COLO829 (cell line): ENCODE measurements around the gene BCL2L12.

Source experiments
- DNase-seq: peaks from one replicate; pipeline ENCODE4 v3.0.0; 2012; ENCODE audit warnings: low spot score

BCL2L12 gene

DNA sequence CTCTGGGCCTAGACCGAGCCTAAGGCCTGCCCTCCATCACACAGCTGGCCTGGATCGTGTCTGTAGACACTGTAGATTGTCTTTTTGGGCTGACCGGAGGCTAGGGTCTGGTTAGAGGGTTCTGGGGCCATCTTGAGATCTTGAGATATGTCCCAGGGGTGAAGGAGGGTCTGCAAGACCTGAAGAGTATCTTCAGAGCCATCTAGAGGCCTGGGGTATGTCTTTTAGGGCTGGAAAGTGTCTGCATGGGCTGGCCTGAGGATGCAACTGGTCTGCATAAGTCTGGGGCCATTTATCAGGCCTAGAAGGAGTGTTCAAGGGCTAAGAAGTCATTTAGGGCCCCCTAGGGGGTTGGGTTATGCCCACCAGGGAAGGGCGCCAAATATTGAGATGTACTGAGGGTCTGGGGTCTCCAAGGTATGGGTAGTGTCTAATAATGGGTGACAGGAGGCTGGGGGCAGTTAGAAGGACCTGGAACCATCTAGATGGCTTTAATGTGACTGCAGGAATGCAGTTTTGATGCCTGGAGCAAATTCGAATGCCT lies 23.2 kb upstream of the BCL2L12 start:
- no peak for DNase-seq

GRCh38 chr19:49643466-49643865 lies 22.3 kb upstream of the BCL2L12 start:
- no peak for DNase-seq

- DNase-seq, result no peak
Observed at GRCh38 chr19:49645592-49645991, 20.1 kb upstream of the BCL2L12 start.

- DNase-seq, result no peak
Observed at GRCh38 chr19:49645995-49646394, 19.7 kb upstream of the BCL2L12 start.

- no peak for DNase-seq
Observed at GRCh38 chr19:49646586-49646985, 19.1 kb upstream of the BCL2L12 start.

DNA sequence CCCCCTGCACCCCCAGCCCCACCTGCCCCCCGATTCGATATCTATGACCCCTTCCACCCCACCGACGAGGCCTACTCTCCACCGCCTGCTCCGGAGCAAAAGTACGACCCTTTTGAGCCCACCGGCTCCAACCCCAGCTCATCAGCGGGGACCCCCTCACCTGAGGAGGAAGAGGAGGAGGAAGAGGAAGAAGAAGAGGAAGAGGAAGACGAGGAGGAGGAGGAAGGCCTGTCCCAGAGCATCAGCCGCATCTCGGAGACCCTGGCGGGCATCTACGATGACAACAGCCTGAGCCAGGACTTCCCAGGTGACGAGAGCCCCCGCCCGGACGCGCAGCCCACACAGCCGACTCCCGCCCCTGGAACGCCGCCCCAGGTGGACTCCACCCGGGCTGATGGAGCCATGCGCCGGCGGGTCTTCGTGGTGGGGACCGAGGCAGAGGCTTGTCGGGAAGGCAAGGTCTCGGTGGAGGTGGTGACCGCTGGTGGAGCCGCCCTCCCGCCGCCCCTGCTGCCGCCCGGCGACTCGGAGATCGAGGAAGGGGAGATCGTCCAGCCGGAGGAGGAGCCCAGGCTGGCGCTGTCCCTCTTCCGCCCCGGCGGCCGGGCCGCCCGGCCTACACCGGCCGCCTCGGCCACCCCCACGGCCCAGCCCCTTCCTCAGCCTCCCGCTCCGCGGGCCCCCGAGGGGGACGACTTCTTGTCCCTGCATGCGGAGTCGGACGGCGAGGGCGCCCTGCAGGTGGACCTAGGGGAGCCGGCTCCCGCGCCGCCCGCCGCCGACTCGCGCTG lies 14.5 kb upstream of the BCL2L12 start:
- DNase-seq, result no peak

DNA sequence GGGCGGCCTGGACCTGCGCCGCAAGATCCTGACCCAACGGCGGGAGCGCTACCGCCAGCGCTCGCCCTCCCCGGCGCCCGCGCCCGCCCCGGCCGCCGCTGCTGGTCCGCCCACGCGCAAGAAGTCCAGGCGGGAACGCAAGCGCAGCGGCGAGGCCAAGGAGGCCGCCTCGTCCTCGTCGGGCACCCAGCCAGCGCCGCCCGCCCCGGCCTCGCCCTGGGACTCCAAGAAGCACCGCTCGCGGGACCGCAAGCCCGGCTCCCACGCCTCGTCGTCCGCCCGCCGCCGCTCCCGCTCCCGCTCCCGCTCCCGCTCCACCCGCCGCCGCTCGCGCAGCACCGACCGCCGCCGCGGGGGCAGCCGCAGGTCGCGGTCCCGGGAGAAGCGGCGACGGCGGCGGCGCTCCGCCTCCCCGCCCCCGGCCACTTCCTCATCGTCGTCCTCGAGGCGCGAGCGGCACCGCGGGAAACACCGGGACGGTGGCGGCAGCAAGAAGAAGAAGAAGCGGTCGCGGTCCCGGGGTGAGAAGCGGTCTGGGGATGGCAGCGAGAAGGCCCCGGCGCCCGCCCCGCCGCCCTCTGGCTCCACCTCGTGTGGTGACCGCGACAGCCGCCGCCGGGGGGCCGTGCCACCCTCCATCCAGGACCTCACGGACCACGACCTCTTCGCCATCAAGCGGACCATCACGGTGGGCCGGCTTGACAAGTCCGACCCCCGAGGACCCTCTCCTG lies 13.7 kb upstream of the BCL2L12 start:
- no peak for DNase-seq

DNA sequence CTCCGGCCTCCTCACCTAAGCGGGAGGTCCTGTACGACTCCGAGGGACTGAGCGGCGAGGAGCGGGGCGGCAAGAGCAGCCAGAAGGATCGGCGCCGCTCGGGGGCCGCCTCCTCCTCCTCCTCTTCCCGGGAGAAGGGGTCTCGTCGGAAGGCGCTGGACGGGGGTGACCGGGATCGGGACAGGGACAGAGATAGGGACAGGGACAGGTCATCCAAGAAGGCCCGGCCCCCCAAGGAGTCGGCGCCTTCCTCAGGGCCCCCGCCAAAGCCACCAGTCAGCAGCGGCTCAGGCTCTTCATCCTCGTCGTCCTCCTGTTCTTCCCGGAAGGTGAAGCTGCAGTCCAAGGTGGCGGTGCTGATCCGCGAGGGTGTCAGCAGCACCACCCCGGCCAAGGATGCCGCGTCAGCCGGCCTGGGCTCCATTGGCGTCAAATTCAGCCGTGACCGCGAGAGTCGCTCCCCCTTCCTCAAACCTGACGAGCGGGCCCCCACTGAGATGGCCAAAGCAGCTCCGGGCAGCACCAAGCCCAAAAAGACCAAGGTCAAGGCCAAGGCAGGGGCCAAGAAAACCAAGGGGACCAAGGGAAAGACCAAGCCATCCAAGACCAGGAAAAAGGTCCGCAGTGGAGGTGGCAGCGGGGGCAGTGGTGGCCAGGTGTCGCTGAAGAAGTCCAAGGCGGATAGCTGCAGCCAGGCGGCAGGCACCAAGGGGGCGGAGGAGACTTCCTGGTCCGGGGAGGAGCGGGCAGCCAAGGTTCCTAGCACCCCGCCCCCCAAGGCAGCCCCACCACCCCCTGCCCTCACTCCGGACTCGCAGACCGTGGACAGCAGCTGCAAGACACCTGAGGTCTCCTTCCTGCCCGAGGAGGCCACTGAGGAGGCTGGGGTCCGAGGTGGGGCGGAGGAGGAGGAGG lies 12.9 kb upstream of the BCL2L12 start:
- DNase-seq, result no peak

GRCh38 chr19:49653466-49653806 lies 12.3 kb upstream of the BCL2L12 start:
- DNase-seq, result no peak

GRCh38 chr19:49654581-49654980 lies 11.2 kb upstream of the BCL2L12 start:
- DNase-seq, result no peak

GRCh38 chr19:49655570-49656455 lies 9.9 kb upstream of the BCL2L12 start:
- DNase-seq, result no peak

DNA sequence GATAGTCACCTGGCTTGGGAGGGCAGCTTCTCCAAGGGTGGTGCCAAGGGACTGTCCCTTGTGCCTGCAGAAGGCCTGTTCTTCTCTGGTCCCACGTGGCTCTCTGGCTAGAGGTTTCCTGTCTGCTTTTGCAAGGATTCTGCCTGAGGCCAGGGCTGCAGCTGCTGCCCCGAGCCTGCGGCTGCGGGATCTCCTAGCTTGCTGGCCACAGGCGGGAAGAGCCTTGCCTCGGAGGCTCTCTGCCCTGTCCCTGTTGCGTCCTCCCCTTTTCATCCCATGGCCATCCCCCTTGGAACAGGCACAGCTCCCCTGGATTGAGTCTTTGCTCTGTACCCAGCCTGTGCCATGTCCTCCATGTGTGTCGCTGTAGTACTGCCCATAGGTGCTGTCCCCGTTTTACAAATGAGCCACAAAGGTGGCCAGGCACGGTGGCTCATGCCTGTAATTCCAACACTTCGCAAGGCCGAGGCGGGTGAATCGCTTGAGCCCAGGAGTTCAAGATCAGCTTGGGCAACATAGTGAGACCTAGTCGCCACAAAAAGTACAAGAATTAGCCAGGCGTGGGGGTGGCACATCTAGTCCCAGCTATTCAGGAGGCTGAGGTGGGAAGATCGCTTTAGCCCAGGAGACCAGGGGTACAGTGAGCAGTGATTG lies 9.2 kb upstream of the BCL2L12 start:
- DNase-seq, result no peak

DNA sequence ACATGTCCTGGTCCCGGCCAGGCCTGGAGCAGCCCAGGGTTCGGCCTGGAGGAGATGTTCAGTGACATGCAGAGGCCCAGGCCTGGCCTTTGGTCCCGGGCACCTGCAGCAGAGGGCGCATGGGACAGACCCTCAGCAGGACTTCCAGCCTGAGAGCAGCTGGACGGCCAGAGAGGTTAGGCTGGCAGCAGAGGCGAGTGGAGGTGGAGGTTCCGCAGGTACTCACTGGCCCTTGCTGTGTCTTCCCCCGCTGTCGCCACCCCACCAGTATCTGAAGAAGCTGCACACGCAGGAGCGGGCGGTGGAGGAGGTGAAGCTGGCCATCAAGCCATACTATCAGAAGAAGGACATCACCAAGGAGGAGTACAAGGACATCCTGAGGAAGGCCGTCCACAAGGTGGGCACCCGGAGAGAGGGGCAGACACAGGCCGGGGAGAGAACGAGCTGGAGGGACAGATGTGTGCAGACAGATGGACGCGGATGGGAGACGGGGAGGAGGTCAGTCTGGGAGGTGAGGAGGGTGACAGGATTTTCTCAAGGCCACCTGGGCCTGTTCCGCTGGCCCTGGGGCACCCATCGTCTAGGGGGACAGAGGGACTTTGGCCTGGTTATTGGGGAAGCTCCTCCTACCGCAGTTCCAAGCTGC lies 8.1 kb upstream of the BCL2L12 start:
- no peak for DNase-seq

DNA sequence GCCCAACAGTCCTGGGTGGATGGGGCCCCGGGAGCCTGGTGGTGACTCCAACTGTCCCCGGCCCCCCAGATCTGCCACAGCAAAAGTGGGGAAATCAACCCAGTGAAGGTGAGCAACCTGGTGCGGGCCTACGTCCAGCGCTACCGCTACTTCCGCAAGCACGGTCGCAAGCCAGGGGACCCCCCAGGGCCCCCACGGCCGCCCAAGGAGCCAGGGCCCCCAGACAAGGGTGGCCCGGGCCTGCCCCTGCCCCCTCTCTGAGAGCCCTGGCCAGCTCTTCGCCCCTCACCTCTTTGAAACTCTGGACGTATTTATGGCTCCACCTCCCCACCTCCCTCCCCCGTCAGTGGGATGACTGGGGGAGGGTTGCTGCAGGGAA lies 7.6 kb upstream of the BCL2L12 start:
- no peak for DNase-seq

DNA sequence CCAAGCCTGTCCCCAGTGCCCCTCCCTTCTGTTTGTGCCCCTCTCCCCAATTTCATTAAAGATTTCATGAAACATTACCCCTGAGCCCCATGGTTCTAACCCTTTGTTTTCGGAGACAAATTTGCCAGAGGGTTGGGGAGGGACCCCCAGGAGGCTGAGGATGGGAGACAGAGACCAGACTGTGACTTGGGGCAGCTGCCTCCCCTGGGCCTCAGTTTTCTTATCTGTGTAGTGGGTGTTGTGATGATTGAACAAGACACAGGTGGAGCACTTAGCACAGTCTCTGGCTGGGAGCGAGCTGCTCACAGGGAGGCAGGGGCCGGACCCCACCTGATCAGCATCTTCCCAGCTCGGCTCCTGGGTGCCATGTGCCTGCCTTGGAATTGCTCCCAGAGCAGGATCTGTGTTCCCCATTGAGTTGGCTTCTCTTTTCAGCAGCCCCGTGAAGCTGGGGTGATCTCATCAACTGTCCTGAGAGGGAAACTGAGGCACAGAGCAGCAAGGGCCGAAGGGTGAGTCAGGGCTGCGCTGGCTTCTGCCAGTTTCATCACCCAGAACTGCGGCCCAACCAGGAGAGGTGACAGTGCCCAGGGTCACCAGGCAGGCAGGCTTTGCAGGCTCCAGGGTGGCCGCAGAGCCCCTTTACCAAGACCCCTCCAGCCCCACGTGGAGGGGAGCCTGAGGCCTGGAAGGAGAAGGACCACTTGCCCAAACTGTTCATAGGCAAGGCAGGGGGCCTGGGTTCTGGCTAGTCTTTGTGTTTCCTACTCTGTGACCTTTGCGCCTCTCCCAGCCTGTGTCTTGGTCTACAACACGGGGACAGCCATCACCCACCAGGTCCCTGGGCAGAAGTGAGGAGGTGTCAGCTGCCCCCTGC lies 6.9 kb upstream of the BCL2L12 start:
- DNase-seq, result no peak

DNA sequence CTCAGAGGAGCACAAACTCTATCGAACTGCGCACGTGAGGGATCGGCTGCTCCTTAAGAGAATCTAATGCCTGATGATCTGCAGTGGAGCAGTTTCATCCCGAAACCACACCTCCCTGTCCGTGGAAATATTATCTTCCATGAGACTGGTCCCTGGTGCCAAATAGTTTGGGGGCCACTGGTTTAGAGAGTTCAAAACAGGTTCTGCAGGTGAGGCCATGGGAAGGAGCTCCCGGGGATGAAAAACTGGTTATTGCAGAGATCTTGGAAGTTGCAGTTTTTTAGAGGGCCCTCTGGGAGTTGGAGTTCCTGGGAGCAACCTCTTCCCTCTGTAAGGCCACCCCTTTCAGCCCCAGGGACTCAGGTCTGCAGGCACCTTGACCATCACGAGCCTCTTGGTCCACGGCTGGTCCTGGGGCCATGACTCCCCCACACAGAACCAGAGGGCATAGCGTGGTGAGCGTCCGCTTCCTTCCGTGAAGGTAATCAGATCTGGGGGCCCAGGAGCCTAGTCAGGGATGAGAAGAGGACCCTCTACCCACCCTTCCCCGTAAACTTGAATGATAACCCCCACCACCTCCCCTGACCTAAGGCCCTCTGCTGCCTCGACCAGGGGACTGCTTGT lies 5.3 kb upstream of the BCL2L12 start:
- DNase-seq, result no peak

GRCh38 chr19:49662011-49662410 lies 3.7 kb upstream of the BCL2L12 start:
- DNase-seq, result no peak

GRCh38 chr19:49663224-49663623 lies 2.5 kb upstream of the BCL2L12 start:
- DNase-seq, result no peak
